ENCODE measurements around the gene ADAMTSL4.
"Not testable (repeated sequence)": the region's sequence is repeated elsewhere in the genome, so short reads cannot be mapped to it uniquely, and the experiment has no call there.

Gene ADAMTSL4

DNA sequence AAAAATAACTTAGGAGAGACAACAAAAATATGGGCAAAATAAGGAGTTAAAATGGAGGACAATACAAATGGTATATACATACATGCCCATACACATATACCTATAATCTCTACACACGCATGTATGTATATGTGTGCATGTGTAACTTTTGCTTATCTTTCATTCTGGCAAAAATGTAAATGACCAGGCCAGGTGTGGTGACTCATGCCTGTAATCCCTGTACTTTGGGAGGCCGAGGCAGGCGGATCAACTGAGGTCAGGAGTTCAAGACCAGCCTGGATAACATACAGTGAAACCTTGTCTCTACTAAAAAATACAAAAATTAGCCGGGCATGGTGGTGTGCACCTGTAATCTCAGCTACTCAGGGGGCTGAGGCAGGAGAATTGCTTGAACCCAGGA lies 49.1 kb downstream of the ADAMTSL4 start:
- FAIRE-seq = not testable (repeated sequence)

DNA sequence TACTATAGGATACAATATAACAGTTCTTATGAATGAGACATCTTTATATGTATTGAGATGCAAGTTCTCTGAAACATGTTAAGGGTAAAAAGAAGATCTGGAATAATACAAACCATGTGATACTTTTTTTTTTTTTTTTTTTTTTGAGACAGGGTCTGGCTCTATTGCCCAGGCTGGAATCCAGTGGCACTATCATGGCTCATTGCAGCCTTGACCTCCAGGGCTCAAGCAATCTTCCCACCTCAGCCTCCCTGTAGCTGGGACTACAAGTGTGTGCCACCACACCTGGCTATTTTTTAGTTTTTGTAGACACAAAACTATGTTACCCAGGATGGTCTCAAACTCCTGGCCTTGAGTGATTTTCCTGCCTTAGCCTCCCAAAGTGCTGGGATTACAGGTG lies 52.3 kb downstream of the ADAMTSL4 start:
- FAIRE-seq = no peak

DNA sequence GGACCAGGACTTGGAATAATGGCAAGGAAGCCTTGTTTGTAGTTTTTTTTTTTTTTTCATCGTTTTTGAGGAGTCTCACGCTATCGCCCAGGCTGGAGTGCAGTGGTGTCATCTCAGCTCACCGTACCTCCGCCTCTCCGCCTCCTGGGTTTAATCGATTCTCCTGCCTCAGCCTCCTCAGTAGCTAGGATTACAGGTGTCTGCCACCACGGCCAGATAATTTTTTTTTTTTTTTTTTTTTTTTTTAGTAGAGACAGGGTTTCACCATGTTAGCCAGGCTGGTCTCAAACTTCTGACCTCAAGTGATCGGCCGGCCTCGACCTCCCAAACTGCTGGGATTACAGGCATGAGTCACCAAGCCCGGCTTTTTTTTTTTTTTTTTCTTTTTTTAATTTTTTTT lies 53.2 kb downstream of the ADAMTSL4 start:
- not testable (repeated sequence) for FAIRE-seq

DNA sequence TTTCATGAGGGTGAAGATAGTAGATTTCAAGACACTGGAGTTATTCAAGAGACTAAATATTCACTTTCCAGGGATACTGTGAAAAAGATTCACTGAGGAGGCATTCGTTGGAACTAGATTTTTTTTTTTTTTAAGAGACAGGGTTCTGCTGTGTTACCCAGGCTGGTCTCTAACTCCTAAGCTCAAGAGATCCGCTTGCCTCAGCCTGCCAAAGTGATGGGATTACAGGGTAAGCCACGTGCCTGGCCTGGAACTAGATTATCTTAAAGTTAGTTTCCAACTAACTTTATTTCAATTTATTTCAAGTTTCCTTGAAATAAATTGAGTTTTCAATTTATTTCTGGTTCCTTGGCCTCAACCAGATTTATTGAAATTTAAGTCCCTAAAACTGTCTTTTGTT lies 54.5 kb downstream of the ADAMTSL4 start:
- no peak for FAIRE-seq

DNA sequence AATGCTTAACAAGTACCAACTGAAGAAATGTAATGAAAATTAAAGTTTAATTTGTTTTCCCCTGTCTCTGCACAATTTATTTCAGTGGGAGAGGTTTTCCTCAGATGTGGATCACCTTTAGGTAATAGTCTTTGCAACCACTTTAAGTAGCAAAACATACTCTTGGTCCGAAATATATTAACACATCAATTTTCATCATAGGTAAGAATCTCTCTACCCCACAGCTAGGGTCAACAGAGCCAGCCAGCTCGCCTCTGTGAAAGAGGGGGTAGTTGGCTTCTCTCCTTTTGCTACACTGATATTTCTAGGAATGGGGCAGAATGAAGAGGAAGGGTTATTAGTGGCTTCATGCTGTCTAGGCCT lies 55.0 kb downstream of the ADAMTSL4 start:
- no peak for FAIRE-seq

DNA sequence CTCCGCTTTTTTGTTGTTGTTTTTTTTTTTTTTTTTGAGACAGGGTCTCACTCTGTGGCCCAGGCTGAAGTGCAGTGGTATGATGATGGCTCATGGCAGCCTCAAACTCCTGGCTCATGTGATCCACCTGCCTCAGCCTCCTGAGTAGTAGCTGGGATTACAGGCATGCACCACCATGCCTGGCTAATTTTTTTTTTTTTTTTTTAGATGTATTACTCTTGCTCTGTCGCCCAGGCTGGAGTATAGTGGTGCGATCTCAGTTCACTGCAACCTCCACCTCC lies 56.2 kb downstream of the ADAMTSL4 start:
- not testable (repeated sequence) for FAIRE-seq

DNA sequence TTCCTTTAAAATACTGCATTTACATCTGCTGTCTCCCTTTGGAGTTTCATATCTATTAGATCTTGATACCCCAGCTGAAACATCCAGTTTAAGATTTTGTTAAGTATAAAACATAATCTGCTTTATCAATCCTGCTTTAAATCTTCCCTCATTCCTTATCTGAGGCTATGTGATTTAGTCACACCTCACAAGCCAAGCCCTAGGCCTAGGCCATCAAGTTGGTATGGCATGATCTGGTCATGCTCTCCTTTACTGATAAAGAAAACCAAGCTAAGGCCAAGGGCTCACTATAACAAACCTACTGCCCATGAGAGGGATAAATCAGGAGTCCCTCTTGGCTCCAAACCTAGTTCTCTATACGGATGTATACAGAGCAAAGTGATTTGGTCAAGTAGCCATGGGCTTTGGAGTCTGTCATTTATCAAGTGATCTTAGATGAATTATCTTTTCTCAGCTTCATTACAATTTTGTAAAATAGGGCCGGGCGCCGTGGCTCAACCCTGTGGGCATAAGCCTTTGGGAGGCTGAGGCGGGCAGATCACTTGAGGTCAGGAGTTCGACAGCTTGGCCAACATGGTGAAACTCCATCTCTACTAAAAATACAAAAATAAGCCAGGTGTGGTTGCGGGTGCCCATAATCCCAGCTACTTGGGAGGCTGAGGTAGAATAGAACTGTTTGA lies 57.4 kb downstream of the ADAMTSL4 start:
- FAIRE-seq = no peak

DNA sequence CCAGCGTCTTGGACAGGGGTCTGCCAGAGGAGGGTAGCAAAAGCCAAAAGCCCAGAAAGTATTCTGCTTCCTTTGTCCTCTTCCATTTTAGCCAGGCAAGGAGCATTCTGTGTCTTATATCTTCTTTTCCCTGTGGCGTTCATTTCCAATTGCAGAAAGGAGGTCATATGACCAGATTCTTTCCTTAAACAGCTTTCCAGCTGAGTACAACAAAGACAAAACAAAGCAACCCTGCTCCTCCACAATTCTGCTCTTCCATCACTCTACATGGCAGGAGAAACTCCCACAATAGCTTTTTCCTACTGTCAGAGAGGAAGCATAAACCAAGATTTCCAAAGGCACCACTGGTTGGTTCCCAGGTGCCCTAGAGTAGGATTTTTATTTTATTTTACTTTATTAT lies 60.5 kb downstream of the ADAMTSL4 start:
- no peak for FAIRE-seq

Data from islet of Langerhans (tissue), 1 donor.